HG03378 (cell line): Measurements from ENCODE around the gene PHRF1.

Source experiments
- ATAC-seq: cut with Tn5 transposase; IDR thresholded peaks from one replicate; pipeline ENCODE4 v1.9.1; 2021; ENCODE audit warnings: mild to moderate bottlenecking, moderate library complexity; ENCODE audit not compliant: unreplicated experiment

PHRF1 gene

GRCh38 chr11:556662-557256, 19.5 kb upstream of the PHRF1 start:
- ATAC-seq = no peak

GRCh38 chr11:557328-558132, 18.7 kb upstream of the PHRF1 start:
- no peak for ATAC-seq

GRCh38 chr11:558503-558902, 17.8 kb upstream of the PHRF1 start:
- ATAC-seq = no peak

- ATAC-seq = no peak
These were observed 17.1 kb upstream of the PHRF1 start for GRCh38 chr11:559020-559620.

GRCh38 chr11:559712-560304, 16.5 kb upstream of the PHRF1 start:
- no peak for ATAC-seq

- ATAC-seq = no peak
These were observed 15.7 kb upstream of the PHRF1 start, which contains the start of the genes LMNTD2 and RASSF7 for GRCh38 chr11:560305-561147. TSS of gene LMNTD2 (minus strand) at chr11:560738. CDS start at chr11:560716, 22 bp downstream. TSS of gene RASSF7 (plus strand) at chr11:560970. CDS start at chr11:561769, 799 bp downstream.

- no peak for ATAC-seq
These were observed 14.9 kb upstream of the PHRF1 start for GRCh38 chr11:561148-562003.

GRCh38 chr11:562046-562645, 14.1 kb upstream of the PHRF1 start:
- ATAC-seq = no peak

- no peak for ATAC-seq
These were observed 13.0 kb upstream of the PHRF1 start for GRCh38 chr11:563066-563811.

- no peak for ATAC-seq
These were observed 12.3 kb upstream of the PHRF1 start for GRCh38 chr11:563812-564578.

- no peak for ATAC-seq
These were observed 10.3 kb upstream of the PHRF1 start for GRCh38 chr11:565921-566509.

- no peak for ATAC-seq
These were observed 9.2 kb upstream of the PHRF1 start for GRCh38 chr11:567011-567628.

- ATAC-seq = no peak
These were observed 8.5 kb upstream of the PHRF1 start for GRCh38 chr11:567629-568292.

GRCh38 chr11:568306-569157, 7.7 kb upstream of the PHRF1 start:
- ATAC-seq = peak; percentile 68

GRCh38 chr11:569158-569885, 6.9 kb upstream of the PHRF1 start:
- ATAC-seq = no peak
